ENCODE data around the gene PRR20A.
"Not testable (repeated sequence)": the region's sequence is repeated elsewhere in the genome, so short reads cannot be mapped to it uniquely, and the experiment has no call there.

PRR20A gene

DNA sequence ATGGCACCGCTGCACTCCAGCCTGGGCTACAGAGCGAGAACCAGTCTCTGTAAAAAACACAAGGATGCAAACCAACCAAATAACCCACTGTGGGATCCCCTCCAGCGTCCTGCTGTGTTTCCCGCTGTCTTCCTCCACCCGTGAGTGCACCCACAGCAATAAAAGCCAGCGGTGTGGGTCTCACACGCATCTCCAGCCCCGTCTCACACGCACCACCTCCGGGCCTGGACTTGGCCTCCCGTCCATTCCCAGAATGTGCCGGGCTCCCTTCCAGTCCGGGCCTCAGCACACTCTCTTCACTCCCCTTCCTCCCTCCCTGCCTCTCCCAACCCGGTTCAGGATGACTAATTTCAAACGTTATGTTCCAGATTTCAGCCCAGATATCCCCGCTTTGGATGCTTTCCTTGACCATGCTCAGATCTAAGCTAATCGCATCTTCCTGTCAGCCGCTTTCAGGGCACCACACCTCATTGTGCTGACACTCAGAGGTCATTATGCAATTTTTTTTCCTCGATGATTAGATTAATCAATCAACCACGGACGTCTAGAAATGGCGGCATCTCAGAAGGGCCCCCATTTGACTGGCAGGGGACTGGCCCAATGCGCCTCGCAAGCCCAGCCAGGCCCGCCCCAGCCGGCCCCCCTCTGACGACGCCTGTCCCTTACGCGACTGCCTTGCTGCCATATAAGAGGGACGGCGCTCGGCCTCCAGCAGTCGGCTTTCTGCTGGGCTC lies at the start of gene PRR20A:
Gene PRR20A (plus strand): TSS at position 684 of the 734 bp plus-strand sequence. CDS start 387 bp downstream, outside the sequence.
- not testable (repeated sequence) for DNase-seq

- DNase-seq, result no peak
Observed at GRCh38 chr13:57114945-57115344, 25.8 kb upstream of the PRR20A start.

DNA sequence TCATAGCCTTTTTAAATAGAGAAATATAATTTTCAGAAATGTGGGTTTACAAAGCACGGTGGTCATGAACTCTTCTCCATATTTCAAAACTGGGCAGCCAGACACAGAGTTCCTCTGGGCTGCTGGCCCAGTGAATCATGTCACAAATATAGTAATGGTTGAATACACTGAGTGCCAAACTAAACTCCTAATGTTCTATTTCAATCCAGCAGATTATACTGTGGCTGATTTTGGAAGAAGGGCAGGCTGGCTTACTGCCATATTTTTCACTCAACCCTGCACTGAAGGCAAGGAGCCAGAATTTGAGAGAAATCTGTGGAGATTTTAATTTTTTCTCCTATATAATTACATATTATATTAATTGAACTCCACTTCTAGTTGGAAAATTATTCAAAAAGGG lies 17.0 kb upstream of the PRR20A start:
- DNase-seq, result no peak

DNA sequence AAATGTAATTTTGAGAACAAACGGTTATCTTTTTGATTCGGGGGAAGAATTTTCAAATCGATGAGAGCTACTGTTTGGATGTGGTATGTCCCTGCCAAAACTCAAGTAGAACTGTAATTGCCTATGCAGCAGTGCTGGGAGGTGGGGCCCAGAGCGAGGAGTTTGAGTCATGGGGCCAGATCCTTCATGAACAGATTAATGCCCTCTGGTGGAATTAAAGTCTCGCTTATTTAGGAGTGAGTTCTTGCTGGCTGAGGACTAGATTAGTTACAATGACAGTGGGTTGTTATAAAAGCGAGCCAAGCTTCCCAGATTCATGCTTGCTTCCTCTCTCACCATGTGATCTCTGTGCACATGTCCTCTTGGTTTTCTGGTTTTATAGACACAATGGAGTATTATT lies 11.8 kb upstream of the PRR20A start:
- DNase-seq, result no peak

- no peak for DNase-seq
Observed at GRCh38 chr13:57136093-57136492, 4.6 kb upstream of the PRR20A start.

- no peak for DNase-seq
Observed at GRCh38 chr13:57137585-57137984, 3.1 kb upstream of the PRR20A start.

DNA sequence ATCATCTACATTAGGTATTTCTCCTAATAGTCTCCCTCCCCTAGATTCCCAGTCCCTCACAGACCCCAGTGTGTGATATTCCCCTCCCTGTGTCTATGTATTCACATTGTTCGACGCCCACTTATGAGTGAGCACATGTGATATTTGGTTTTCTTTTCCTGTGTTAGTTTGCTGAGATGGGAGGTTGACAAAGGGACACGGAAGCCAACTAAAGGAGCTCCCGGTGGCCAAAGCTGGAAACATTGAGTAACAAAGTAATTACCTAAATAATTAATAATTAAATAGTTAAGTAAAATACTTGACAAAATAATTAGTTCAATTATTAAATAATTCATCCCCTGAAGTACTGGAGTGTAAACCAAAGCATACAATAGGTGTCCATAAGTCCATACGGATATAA lies 1.7 kb upstream of the PRR20A start:
- no peak for DNase-seq

- not testable (repeated sequence) for DNase-seq
Observed at GRCh38 chr13:57139781-57140180, 937 bp upstream of the PRR20A start.

- not testable (repeated sequence) for DNase-seq
Observed at GRCh38 chr13:57147188-57147587, 6.5 kb downstream of the PRR20A start, which contains the start of gene PRR20B. Gene PRR20B, plus strand, starts transcription at chr13:57147488. Its CDS starts 387 bp downstream, at chr13:57147875.

- peak; percentile 1 for DNase-seq
Observed at GRCh38 chr13:57148106-57148505, 7.4 kb downstream of the PRR20A start.

- not testable (repeated sequence) for DNase-seq
Observed at GRCh38 chr13:57153761-57154160, 13.0 kb downstream of the PRR20A start, which contains the start of gene PRR20C. Gene PRR20C, plus strand, starts transcription at chr13:57154061. Its CDS starts 387 bp downstream, at chr13:57154448.

DNA sequence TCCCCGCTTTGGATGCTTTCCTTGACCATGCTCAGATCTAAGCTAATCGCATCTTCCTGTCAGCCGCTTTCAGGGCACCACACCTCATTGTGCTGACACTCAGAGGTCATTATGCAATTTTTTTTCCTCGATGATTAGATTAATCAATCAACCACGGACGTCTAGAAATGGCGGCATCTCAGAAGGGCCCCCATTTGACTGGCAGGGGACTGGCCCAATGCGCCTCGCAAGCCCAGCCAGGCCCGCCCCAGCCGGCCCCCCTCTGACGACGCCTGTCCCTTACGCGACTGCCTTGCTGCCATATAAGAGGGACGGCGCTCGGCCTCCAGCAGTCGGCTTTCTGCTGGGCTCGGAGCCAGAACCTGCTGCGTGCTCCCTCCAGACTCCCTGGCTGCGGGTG lies 19.6 kb downstream of the PRR20A start, which contains the start of gene PRR20D:
Gene PRR20D (plus strand): TSS at position 301 of the 400 bp plus-strand sequence. CDS start 387 bp downstream, outside the sequence.
- DNase-seq, result not testable (repeated sequence)

GRCh38 chr13:57166897-57167296 lies 26.2 kb downstream of the PRR20A start, which contains the start of gene PRR20E:
Gene PRR20E, plus strand, starts transcription at chr13:57167197. Its CDS starts 387 bp downstream, at chr13:57167584.
- not testable (repeated sequence) for DNase-seq

GRCh38 chr13:57191667-57192066 lies 50.9 kb downstream of the PRR20A start:
- no peak for DNase-seq
